GM23338 (cell line): Measurements from ENCODE around the gene MAVS. TPM values are rescaled to one million over a fixed set of nuclear protein-coding genes. Genes with fewer than 3 reads are reported as not detected.

Experiments
- ATAC-seq: fragments of 200-7000 bp; cut with Tn5 transposase; 3 replicates; pipeline ENCODE4 v1.9.1; 2020
- DNase-seq: peaks from one replicate; pipeline ENCODE4 v3.0.0-alpha.2; 2015; ENCODE audit warnings: low spot score
- H2AFZ ChIP-seq: fragments of 200-600 bp; sonication (generic); 2 replicates; pipeline ENCODE4 v1.8.0; 2016; ENCODE audit warnings: antibody characterized with exemption, mild to moderate bottlenecking, moderate library complexity
- H3F3A ChIP-seq: fragments of 200-600 bp; sonication (generic); replicated peaks from 2 replicates; pipeline ENCODE4 v1.8.0; 2017; ENCODE audit warnings: antibody characterized with exemption, mixed run types, low read depth
- H3K27ac ChIP-seq: fragments of 200-600 bp; sonication (generic); 2 replicates; pipeline ENCODE4 v1.6.1; 2016; ENCODE audit warnings: low read depth
- H3K27me3 ChIP-seq: fragments of 200-600 bp; sonication (generic); 2 replicates; pipeline ENCODE4 v1.8.0; 2016; ENCODE audit warnings: mild to moderate bottlenecking, mixed run types, moderate library complexity; ENCODE audit not compliant: insufficient read depth
- H3K36me3 ChIP-seq: fragments of 200-600 bp; sonication (generic); 2 replicates; pipeline ENCODE4 v1.8.0; 2016; ENCODE audit warnings: mild to moderate bottlenecking; ENCODE audit not compliant: insufficient read depth
- H3K4me1 ChIP-seq: fragments of 200-600 bp; sonication (generic); 2 replicates; pipeline ENCODE4 v1.8.0; 2016; ENCODE audit warnings: mild to moderate bottlenecking, moderate library complexity; ENCODE audit not compliant: insufficient read depth
- H3K4me2 ChIP-seq: fragments of 200-600 bp; sonication (generic); 2 replicates; pipeline ENCODE4 v1.7.1; 2017; ENCODE audit warnings: mixed run types
- H3K4me3 ChIP-seq: fragments of 200-600 bp; sonication (generic); 2 replicates; pipeline ENCODE4 v1.6.1; 2016; ENCODE audit warnings: mixed run types
- H3K79me2 ChIP-seq: fragments of 200-600 bp; sonication (generic); replicated peaks from 2 replicates; pipeline ENCODE4 v1.8.0; 2017; ENCODE audit warnings: mild to moderate bottlenecking; ENCODE audit not compliant: insufficient read depth
- H3K9me2 ChIP-seq: fragments of 200-600 bp; sonication (generic); 2 replicates; pipeline ENCODE4 v1.8.0; 2017; ENCODE audit not compliant: insufficient read depth
- H4K20me1 ChIP-seq: fragments of 200-600 bp; sonication (generic); replicated peaks from 2 replicates; pipeline ENCODE4 v1.8.0; 2017; ENCODE audit warnings: mild to moderate bottlenecking; ENCODE audit not compliant: insufficient read depth
- H3K27ac Mint-ChIP-seq: 2 replicates; pipeline ENCODE4 v1.8.0; 2020; ENCODE audit warnings: inconsistent platforms, mild to moderate bottlenecking, moderate library complexity, mixed read lengths
- H3K27me3 Mint-ChIP-seq: 3 replicates; pipeline ENCODE4 v1.8.0; 2022; ENCODE audit warnings: low read depth, mild to moderate bottlenecking, moderate library complexity, mixed read lengths, inconsistent platforms; ENCODE audit not compliant: insufficient read depth, poor library complexity
- H3K36me3 Mint-ChIP-seq: 3 replicates; pipeline ENCODE4 v1.8.0; 2021; ENCODE audit warnings: low read depth, mild to moderate bottlenecking, inconsistent platforms, moderate library complexity, mixed read lengths
- H3K4me1 Mint-ChIP-seq: 3 replicates; pipeline ENCODE4 v1.8.0; 2020; ENCODE audit warnings: mild to moderate bottlenecking, inconsistent platforms, mixed read lengths
- H3K4me3 Mint-ChIP-seq: 3 replicates; pipeline ENCODE4 v1.8.0; 2021; ENCODE audit warnings: moderate library complexity, mild to moderate bottlenecking, inconsistent platforms, mixed read lengths
- H3K9me3 Mint-ChIP-seq: 3 replicates; pipeline ENCODE4 v1.8.0; 2020; ENCODE audit warnings: moderate library complexity, mild to moderate bottlenecking, inconsistent platforms, mixed read lengths
- CREB1 ChIP-seq: fragments of 250-450 bp; sonication (Bioruptor Pico); IDR thresholded peaks from 2 replicates; pipeline ENCODE4 v1.5.0; 2020; ENCODE audit warnings: low read depth, mild to moderate bottlenecking, moderate library complexity
- CTCF ChIP-seq, 2 experiments: fragments of 200-600 bp in 1 of 2; sonication (generic) in 1 of 2; conservative IDR thresholded peaks; 2 replicates each; pipeline versions ENCODE4 v1.5.1 to v1.6.1; 2016 to 2017; ENCODE audit warnings: antibody characterized with exemption in 2 of 2, low read depth in 2 of 2, mild to moderate bottlenecking in 2 of 2, moderate library complexity in 1 of 2
- EZH2 ChIP-seq: fragments of 200-600 bp; sonication (generic); IDR thresholded peaks from one replicate; pipeline ENCODE4 v1.8.0; 2017; ENCODE audit warnings: antibody characterized with exemption, mild to moderate bottlenecking, low read depth; ENCODE audit not compliant: unreplicated experiment
- EZH2phosphoT487 ChIP-seq: fragments of 200-600 bp; sonication (generic); IDR thresholded peaks from one replicate; pipeline ENCODE4 v1.8.1; 2018; ENCODE audit warnings: antibody characterized with exemption; ENCODE audit not compliant: unreplicated experiment
- JUNB ChIP-seq: IDR thresholded peaks from one replicate; pipeline ENCODE4 v1.6.1; 2016; ENCODE audit warnings: antibody characterized with exemption; ENCODE audit not compliant: unreplicated experiment
- NANOG ChIP-seq: IDR thresholded peaks from 2 replicates; pipeline ENCODE4 v1.6.1; 2016; ENCODE audit warnings: antibody characterized with exemption, borderline replicate concordance
- POLR2AphosphoS5 ChIP-seq: IDR thresholded peaks from 2 replicates; pipeline ENCODE4 v1.6.1; 2016; ENCODE audit warnings: antibody characterized with exemption, low read depth
- STAT1 ChIP-seq: IDR thresholded peaks from one replicate; pipeline ENCODE4 v1.6.1; 2016; ENCODE audit warnings: antibody characterized with exemption; ENCODE audit not compliant: unreplicated experiment
- ZNF114 ChIP-seq: fragments of 250-450 bp; sonication (Bioruptor Pico); IDR thresholded peaks from 2 replicates; pipeline ENCODE4 v1.5.0; 2020; ENCODE audit warnings: mild to moderate bottlenecking, moderate library complexity
- ZNF331 ChIP-seq: fragments of 250-450 bp; sonication (Bioruptor Pico); IDR thresholded peaks from 2 replicates; pipeline ENCODE4 v1.5.0; 2020; ENCODE audit warnings: low read depth, mild to moderate bottlenecking, moderate library complexity
- polyA plus RNA-seq: library from polyadenylated mRNA; unstranded; fragments of >200 nt; fragmentation: Nextera tagmentation; extraction: Ambion mirVana; gene quantifications from 2 replicates; pipeline ENCODE4 v1.2.1, GENCODE V29; 2016
- total RNA-seq: library from RNA; depleted of rRNA; stranded (reverse); fragments of >200 nt; shearing (Covaris generic); gene quantifications from 2 replicates; pipeline ENCODE4 v1.2.3, GENCODE V29; 2014
- TF ChIP-seq, protein P1 (sequence below): IDR thresholded peaks from 2 replicates; pipeline ENCODE4 v1.6.1; 2016; ENCODE audit warnings: antibody characterized with exemption
- TF ChIP-seq, protein P2 (sequence below): IDR thresholded peaks from one replicate; pipeline ENCODE4 v1.6.1; 2018; ENCODE audit warnings: antibody characterized with exemption; ENCODE audit not compliant: unreplicated experiment

MAVS gene
- total and polyA plus RNA-seq, 2 experiments from 2014 or later = 5.2 to 21.8 TPM

DNA sequence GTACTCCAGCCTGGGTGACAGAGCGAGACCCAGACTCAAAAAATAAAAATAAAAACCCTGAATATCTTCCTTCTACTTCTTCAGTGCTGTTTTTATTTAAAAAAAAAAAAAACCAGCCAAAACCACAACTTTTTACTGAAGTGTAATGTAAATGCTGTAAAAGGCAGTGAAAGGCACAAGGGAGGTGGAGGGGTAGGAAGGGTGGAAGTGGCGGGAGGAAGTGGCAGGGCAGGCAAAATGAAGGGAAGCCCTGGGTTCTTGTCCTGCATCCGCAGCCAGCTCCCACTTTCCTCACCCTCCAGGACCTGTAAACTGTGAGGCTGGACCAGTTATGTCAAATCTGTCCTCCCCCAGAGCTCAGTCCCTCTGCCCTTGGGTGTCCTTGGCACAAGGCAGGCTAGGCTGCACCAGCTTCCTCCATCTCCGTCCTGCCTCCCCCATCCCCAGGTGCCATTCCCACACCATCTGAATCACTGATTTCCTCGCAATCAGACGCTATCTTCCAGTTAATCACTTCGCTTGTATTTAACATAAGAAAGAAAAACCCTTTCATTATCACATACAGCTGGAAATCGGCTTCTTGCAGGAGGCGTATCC is 28.8 kb downstream of the MAVS start:
- H3K9me2 ChIP-seq = no peaks in the 10 kb centered on the region

More for the DNA sequence above, 28.8 kb downstream of the MAVS start:
- H4K20me1 ChIP-seq = no peaks in the 10 kb centered on the region; the same call in 1 of the 2 replicates
- ATAC-seq (peak; percentile 29; the same call in 2 of the 3 replicates), DNase-seq (peak; percentile 11)
- H3K27ac ChIP-seq = no peak overlapping the region
- no peaks in the 10 kb centered on the region for H3K79me2 ChIP-seq
- H3F3A ChIP-seq = no peaks in the 10 kb centered on the region
- no peak overlapping the region for H3K4me3 ChIP-seq
- TF ChIP-seq CREB1 (CRISPR knock-in tag) = no peak
- TF ChIP-seq CTCF (conservative IDR thresholded peaks at IDR 0.05; ENCODE audit: low read depth in 2 of 2) = no peak
- no peak for TF ChIP-seq JUNB
- no peak for TF ChIP-seq ZNF331 (CRISPR knock-in tag)
- TF ChIP-seq EZH2phosphoT487 = no peak
- TF ChIP-seq, protein P1, sequence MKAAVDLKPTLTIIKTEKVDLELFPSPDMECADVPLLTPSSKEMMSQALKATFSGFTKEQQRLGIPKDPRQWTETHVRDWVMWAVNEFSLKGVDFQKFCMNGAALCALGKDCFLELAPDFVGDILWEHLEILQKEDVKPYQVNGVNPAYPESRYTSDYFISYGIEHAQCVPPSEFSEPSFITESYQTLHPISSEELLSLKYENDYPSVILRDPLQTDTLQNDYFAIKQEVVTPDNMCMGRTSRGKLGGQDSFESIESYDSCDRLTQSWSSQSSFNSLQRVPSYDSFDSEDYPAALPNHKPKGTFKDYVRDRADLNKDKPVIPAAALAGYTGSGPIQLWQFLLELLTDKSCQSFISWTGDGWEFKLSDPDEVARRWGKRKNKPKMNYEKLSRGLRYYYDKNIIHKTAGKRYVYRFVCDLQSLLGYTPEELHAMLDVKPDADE = no peak
- no peak for TF ChIP-seq ZNF114 (CRISPR knock-in tag)
- TF ChIP-seq EZH2 = no peak
- TF ChIP-seq, protein P2, sequence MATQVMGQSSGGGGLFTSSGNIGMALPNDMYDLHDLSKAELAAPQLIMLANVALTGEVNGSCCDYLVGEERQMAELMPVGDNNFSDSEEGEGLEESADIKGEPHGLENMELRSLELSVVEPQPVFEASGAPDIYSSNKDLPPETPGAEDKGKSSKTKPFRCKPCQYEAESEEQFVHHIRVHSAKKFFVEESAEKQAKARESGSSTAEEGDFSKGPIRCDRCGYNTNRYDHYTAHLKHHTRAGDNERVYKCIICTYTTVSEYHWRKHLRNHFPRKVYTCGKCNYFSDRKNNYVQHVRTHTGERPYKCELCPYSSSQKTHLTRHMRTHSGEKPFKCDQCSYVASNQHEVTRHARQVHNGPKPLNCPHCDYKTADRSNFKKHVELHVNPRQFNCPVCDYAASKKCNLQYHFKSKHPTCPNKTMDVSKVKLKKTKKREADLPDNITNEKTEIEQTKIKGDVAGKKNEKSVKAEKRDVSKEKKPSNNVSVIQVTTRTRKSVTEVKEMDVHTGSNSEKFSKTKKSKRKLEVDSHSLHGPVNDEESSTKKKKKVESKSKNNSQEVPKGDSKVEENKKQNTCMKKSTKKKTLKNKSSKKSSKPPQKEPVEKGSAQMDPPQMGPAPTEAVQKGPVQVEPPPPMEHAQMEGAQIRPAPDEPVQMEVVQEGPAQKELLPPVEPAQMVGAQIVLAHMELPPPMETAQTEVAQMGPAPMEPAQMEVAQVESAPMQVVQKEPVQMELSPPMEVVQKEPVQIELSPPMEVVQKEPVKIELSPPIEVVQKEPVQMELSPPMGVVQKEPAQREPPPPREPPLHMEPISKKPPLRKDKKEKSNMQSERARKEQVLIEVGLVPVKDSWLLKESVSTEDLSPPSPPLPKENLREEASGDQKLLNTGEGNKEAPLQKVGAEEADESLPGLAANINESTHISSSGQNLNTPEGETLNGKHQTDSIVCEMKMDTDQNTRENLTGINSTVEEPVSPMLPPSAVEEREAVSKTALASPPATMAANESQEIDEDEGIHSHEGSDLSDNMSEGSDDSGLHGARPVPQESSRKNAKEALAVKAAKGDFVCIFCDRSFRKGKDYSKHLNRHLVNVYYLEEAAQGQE = no peak
- TF ChIP-seq POLR2AphosphoS5 = no peak
- TF ChIP-seq STAT1 = no peak
- no peak for TF ChIP-seq NANOG
- H3K4me1 ChIP-seq = no peaks in the 10 kb centered on the region
- no peak overlapping the region for H2AFZ ChIP-seq
- 0 out of 2 replicates have a peak, but pooled peaks cover 3% of the 10 kb centered on the region for H3K36me3 ChIP-seq
- H3K27ac Mint-ChIP-seq = no peak overlapping the region
- peaks cover 20% of the 10 kb centered on the region; the same call in 2 of the 3 replicates for H3K36me3 Mint-ChIP-seq
- no peaks in the 10 kb centered on the region for H3K9me3 Mint-ChIP-seq
- peaks cover 7% of the 10 kb centered on the region; the same call in 2 of the 3 replicates for H3K4me1 Mint-ChIP-seq
- no peak overlapping the region for H3K4me2 ChIP-seq
- H3K27me3 ChIP-seq = no peaks in the 10 kb centered on the region
- H3K27me3 Mint-ChIP-seq = peaks cover 8% of the 10 kb centered on the region
- no peak overlapping the region for H3K4me3 Mint-ChIP-seq
